Mononuclear cell (primary cell): ENCODE measurements around the gene PPP4C. TPM values are rescaled to one million over a fixed set of nuclear protein-coding genes. Genes with fewer than 3 reads are reported as not detected.

Experiments
- H3K27me3 ChIP-seq: 2 replicates; pipeline ENCODE4 v1.6.0; 2011; ENCODE audit warnings: low read length, control low read depth; ENCODE audit not compliant: insufficient read depth
- H3K4me1 ChIP-seq: 2 replicates; pipeline ENCODE4 v1.5.1; 2011; ENCODE audit warnings: mild to moderate bottlenecking, low read length, control low read depth; ENCODE audit not compliant: insufficient read depth
- H3K4me3 ChIP-seq: 2 replicates; pipeline ENCODE4 v1.5.1; 2011; ENCODE audit warnings: mild to moderate bottlenecking, low read length, moderate library complexity
- H3K9me3 ChIP-seq: 2 replicates; pipeline ENCODE4 v1.5.1; 2011; ENCODE audit warnings: low read depth, mild to moderate bottlenecking, control low read depth, low read length
- total RNA-seq: library from RNA; depleted of rRNA; stranded (reverse); fragments of >200 nt; gene quantifications from one replicate; pipeline ENCODE4 v1.2.3, GENCODE V29; 2012

The PPP4C gene
- total RNA-seq, 1 donor = 79.7 TPM

DNA sequence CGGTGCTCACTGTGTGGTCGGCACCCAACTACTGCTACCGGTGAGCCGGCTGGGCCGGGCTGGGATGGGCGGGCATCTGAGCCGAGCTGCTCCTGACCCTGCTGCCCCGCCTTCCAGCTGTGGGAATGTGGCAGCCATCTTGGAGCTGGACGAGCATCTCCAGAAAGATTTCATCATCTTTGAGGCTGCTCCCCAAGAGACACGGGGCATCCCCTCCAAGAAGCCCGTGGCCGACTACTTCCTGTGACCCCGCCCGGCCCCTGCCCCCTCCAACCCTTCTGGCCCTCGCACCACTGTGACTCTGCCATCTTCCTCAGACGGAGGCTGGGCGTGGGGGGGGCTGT, 9.0 kb downstream of the PPP4C start:
- Histone ChIP-seq H3K4me3 (no peak overlapping the region), H3K9me3 (no peaks in the 10 kb centered on the region), H3K27me3 (no peaks in the 10 kb centered on the region), H3K4me1 (peaks cover 33% of the 10 kb centered on the region)

DNA sequence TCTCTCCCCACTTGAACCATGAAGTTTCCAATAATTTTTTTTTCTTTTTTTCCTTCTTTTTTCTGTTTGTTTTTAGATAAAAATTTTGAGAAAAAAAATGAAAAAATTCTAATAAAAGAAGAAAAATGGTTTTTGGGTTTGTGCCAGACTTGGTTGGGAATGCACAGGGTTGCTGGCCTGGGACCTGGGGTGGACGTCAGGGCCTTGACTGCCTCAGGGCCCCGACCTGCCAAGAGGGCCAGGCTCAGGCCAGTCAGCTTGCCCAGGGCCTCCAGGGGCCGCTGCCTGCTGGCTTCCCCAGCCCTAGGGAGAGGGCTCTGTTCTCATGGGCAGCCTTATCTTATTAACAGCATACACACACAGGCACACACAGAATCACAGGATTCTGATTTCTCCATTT, 9.5 kb downstream of the PPP4C start:
- Histone ChIP-seq H3K9me3 (no peaks in the 10 kb centered on the region), H3K27me3 (no peaks in the 10 kb centered on the region), H3K4me3 (no peak overlapping the region), H3K4me1 (peaks cover 37% of the 10 kb centered on the region)

DNA sequence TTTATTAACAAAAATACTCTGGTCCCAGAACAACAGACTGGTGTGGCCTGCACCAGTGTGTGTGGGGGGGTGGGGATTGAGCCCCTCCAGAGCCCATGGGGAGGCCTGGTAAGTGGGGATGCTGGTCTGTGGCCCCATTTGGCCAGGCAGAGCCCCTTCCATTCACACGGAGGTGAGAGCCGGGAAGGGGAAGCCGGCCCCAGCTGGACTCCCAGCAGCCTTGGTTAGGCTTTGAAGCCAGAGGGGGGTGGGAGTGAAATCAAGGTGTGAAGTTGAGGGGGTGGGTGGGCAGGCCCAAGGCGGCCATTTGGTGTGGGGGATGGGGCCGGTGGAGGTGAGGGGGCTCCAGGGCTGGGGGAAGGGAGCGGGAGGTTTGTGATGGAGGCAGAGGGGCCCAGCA, 10.0 kb downstream of the PPP4C start:
- no peaks in the 10 kb centered on the region for H3K9me3 ChIP-seq
- peaks cover 43% of the 10 kb centered on the region for H3K4me1 ChIP-seq
- no peak overlapping the region for H3K4me3 ChIP-seq
- no peaks in the 10 kb centered on the region for H3K27me3 ChIP-seq

DNA sequence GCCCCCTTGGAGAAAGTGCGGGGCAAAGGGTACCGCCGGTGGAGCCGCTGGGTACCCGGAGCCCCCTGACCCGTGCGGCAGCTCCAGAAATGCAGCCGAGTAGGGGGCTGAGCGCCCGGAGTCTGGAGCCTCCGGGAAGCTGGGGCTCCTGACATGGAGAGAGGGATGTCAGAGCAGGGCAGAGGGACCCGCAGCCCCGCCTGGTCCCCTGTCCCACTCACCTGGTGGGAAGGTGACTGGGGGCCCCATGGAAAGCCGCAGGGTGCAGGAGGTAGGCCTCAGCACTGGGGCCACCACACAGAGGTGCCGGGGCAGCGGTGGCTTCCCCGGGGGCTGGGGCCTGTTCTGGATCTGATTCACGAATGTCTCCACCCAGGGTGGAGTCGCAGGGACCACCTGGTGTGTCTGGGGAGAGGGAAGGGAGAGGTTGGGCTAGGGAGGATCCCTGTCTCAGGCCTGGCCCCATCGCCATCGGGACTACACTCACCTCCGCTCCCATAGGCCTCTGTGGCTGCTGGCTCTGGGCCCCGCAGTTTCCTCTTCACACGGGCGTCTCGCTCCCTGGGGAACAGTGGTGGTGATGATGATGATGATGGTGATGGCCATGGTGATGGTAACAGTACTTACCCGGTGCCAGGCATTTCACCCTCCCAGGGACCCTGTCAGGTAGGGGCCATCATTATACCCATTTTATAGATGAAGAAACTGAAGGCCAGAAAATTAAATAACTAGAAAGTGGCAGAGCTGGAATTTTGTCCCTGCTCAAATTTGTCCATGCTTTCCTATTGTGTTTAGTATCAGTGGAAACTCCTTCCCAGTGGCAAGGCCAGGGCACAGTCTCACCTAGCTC, 10.7 kb downstream of the PPP4C start:
- Histone ChIP-seq H3K9me3 (no peaks in the 10 kb centered on the region), H3K4me3 (no peak overlapping the region), H3K27me3 (no peaks in the 10 kb centered on the region), H3K4me1 (peaks cover 50% of the 10 kb centered on the region)

DNA sequence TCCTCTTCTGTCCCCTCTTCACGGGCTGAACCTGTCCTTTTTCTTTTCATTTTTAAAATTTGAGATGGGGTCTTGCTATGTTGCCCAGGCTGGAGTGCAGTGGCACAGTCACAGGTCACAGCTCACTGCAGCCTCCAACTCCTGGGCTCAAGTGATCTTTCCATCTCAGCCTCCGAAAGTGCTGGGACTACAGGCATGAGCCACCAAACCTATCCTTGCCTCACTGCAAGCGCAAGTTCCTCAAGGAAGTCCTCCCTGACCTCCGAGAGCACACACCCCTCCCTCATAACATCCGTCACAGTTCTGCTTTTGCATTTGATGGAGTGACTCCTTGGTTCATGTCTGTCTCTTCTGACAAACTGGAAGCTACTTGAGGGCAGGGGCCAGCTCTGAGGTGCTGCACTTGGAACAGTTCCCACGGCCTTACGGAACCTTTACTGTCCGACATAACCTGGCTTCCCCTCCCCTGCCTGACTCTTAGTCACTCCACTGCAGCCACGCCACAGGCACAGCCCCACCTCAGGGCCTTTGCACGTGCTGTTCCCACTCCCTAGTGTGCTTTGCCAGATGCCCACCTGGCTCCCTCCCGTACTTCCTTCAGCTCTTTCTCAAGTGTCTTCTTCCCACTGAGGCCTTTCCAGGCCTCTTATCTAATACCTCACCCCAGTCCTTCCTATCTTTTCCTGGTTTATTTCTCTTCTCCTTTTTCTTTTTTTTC, 11.5 kb downstream of the PPP4C start:
- no peaks in the 10 kb centered on the region for H3K27me3 ChIP-seq
- peaks cover 56% of the 10 kb centered on the region for H3K4me1 ChIP-seq
- no peaks in the 10 kb centered on the region for H3K9me3 ChIP-seq
- no peak overlapping the region for H3K4me3 ChIP-seq

DNA sequence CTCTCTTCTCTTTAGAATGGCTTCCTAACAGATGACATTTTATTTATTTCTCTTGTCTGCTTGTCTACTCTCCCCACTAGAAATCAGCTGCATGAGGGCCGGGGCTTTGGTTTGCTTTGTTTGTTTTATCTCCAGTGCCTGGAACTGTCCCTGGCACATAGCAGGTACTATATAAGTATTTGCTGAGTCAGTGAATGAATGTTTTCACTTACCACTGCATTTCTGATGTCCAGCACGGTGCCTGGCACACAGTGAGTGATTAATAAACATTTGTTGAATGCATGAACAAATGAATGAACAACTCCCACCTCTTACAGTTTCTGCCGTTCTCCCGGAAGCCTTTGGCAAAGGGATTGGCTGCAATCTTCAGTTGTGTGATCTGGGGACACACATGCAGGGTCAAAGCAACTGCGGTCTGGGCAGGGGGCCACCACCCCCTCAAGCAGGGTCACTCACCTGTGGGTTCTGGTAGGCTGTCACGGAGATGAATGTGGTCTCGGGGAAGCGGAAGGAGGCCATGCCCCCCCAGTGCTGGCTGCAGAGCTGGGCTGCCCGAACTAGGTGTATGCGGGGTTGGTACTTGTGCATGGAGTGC, 12.5 kb downstream of the PPP4C start:
- H3K4me1 ChIP-seq = peaks cover 66% of the 10 kb centered on the region
- no peaks in the 10 kb centered on the region for H3K9me3 ChIP-seq
- H3K4me3 ChIP-seq = no peak overlapping the region
- H3K27me3 ChIP-seq = no peaks in the 10 kb centered on the region

DNA sequence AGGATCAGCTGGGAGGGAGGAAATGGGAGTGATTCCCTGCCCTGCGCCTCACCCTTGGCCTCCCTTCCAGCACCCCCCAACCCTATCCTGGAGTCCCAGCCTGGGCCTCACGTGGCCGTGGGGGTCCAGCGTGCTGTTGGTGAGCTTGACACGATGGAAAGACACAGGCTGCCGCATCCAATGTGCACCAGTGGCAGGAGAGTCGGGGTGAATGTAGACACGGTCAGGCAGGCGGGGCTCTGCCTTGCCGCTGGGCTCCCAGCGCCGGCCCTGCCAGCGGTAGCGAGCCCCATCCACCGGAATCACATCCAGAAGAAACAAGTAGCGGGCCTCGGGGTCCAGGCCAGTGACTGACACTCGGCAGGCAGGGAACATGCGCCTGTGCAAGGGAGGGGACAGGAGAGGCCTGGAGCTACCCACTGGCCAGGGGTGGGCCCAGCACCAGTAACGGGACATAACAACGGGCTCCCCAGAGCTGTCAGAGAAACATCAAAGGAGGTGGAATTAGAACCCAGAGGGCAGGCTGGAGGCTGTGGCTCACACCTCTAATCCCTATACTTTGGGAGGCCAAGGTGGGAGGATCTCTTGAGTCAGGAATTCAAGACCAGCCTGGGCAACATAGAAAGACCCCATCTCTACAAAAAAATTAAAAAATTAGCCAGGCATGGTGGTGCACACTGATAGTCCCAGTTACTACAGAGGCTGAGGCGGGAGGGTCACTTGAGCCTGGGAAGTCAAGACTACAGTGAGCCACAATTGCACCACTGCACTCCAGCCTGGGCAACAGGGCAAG, 13.2 kb downstream of the PPP4C start:
- Histone ChIP-seq H3K4me3 (no peak overlapping the region), H3K4me1 (peaks cover 73% of the 10 kb centered on the region), H3K9me3 (no peaks in the 10 kb centered on the region), H3K27me3 (no peaks in the 10 kb centered on the region)

DNA sequence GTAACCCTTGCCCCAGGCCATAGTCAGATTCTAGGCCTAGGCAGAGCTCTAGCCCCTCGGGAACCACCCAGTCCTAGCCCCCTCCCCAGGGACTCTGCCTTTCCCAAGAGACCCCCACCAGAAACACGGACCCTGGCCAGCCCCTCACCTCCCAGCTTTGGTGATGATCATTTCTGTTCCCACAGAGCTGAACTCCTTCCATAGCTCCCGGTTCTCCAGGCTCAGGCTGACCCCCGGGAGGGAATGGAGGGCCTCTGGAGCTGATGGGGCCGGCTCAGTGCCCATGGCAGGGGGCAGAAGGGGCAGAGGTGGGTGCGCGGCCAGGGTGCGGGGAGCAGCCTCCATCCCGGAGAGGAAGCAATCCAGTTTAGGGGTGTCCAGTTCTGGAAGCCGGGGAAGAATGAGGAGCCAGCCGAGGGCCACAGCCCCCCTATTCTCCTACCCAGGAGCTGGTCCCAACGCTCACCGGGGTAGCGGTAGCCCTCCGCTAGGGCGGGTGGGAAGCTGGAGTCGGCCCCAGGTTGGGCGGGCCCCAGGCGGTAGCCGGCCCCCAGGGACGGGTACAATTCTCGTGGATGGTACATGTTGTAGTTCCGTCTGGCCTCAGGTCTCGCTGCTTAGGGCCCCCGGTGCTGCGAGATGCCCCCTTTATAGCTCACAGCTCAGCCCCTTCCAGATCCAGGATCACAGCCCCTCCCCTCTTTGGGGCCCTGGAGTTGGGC, 15.0 kb downstream of the PPP4C start:
- Histone ChIP-seq H3K27me3 (no peaks in the 10 kb centered on the region), H3K9me3 (no peaks in the 10 kb centered on the region), H3K4me1 (peaks cover 89% of the 10 kb centered on the region), H3K4me3 (no peak overlapping the region)

DNA sequence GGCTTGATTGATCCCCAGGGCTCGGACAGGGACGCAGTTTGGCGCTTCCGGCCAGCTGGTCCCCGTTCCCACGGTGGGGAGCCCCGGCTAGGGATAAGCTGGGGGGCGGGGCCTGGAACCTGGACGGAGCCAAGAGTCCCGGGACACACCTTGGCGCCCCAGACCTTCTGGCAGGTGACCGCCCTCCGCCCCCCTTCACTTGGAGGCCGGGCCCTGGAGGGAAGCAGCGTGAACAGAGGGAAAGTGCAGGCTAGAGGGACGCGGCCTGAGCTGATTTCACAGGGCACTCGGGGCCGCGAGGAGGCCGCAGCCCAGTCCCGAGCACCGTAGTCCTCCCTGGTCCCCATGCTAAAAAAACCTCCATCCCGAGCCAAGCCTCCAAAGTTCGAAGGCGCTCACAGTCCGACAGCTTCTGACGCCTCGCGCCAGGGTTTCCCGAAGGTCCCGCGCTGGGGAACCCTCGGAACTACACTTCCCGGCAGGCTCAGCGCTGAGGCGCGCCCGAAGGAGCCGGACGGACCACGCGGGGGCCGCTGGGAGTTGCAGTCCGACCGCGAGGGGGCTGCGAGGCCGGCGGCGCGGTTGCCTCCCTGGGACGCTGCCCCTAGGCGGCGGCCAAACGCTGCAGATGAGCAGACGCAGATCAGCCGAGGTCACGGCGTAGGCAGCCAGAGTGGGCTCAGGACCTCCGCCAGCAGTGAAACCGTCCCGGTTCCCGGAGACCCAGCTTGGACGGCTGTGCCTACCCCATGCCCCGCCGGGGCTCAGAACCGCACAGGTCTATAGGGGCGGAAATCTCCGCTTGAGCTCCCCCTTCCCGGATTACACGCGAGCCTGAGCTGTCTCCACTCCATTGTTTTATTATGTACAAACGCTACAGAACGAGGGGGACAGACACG, 15.9 kb downstream of the PPP4C start, which contains the start of gene TBX6:
Gene TBX6, minus strand, starts transcription at position 451 of the 899 bp plus-strand sequence. CDS start 731 bp downstream, outside the sequence.
- peak within 1 kb of the TSS; percentile 37 for H3K4me3 ChIP-seq
- peaks cover 2% of the 10 kb centered on the region for H3K9me3 ChIP-seq
- H3K27me3 ChIP-seq = no peaks in the 10 kb centered on the region
- H3K4me1 ChIP-seq = peaks cover 86% of the 10 kb centered on the region

DNA sequence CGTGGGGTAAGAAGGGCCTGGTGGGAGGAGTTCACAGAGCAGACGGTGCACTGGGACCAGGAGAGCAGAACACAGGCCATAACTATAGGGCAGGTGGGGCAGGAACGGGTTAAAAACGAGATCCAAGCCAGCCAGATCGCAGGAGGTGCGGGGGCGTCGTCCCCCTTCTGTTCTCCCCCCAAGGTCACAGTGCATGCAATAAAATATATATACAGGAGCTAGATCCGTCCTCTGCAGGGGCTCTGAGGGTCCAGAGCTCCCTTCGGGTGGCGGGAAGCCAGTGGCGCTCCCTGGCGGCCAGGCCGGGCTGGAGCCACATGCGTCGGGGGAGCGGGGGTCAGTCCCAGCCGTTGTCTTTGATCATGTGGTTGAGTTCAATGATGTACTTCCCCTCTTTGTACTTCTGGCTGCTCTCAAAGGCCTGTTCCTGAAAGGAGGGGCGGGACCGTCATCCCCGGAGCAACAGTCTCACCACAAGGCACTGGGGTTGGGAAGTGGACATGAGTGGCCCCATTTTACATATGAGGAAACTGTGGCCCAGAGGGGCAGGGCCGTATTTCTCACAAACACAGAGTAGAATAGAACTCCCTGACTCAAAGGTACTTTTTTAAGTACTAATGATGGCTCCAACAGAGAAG, 16.7 kb downstream of the PPP4C start:
- Histone ChIP-seq H3K27me3 (no peaks in the 10 kb centered on the region), H3K4me1 (peaks cover 79% of the 10 kb centered on the region), H3K9me3 (peaks cover 9% of the 10 kb centered on the region), H3K4me3 (peak overlapping the region; percentile 37)

DNA sequence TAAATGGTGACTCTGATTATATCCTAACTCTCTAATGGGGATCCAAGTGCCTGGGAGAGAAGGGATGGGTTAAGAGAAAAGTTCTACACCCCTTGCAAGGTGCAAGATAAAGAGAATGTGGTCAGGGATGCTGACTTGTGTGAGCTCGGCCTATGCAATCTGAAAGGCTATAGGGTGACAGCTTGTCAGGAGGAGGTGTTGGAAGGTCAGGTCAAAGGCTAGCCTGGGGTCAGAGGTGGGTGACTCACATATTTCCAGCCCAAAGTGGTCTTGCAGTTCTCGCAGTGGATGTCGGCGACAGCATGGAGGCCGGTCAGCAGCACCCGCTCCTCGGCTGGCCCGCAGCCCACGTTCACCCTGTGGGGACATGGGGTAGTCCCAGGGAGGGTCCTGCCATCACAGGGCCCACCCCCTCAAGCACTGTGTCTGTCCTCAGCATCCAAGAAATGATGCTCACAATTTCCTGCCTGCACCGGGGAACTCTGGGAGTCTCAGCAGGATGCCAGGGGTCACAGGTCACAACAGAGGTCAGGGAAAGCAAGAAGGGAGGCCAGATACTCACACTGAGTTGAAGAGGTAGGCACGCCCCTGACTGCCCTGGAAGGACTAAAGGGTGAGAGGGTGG, 18.9 kb downstream of the PPP4C start:
- H3K27me3 ChIP-seq = no peaks in the 10 kb centered on the region
- peaks cover 61% of the 10 kb centered on the region for H3K4me1 ChIP-seq
- H3K4me3 ChIP-seq = peak overlapping the region; percentile 74
- peaks cover 22% of the 10 kb centered on the region for H3K9me3 ChIP-seq

DNA sequence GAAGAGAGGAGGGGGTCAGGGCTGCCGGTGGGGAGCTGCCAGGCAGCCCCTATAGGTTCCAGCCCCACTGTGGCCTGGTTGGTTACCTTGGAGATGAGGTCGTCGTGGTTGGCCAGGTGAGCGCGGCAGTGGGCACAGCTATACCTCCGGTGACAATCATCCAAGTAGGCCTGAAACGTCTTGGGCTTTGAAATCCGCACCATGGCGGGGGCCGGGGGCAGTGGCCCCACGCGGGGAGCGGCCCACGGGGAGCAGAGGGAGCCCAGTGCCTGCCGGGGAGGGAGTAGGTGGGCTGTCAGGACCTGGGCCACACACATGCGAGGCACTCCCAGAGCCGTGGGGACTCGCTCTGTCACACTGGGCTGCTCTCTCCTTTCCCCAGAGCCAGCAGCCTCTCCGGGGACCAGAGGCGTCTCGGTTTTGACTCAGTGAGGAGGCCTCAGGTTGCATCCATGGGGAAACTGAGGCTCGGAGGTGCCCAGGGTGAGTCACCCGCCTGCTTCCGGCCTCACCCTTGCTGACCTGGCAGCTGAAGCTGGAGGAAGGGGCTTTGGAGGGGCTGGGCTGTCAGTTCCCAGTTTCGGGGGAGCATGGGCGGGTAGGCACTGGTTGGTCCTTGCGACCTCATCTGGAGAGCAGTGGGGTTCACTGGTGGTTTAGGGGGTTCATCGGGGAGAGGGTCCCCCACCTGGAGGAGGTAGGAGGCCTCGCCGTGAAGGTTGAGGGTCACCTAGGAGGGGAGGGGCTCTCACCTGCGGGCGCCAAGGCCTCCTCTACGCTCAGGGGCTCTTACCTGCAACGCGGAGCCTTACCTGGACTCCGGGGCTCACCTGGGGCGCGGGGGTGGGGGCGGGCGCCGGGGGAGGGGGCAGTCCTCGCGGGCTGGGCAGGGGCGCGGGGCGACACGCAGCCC, 19.6 kb downstream of the PPP4C start:
- Histone ChIP-seq H3K4me1 (peaks cover 53% of the 10 kb centered on the region), H3K27me3 (no peaks in the 10 kb centered on the region), H3K9me3 (peaks cover 26% of the 10 kb centered on the region), H3K4me3 (peak overlapping the region; percentile 74)
